CD4-positive, alpha-beta T cell treated with Interleukin-10 for 1 hour (primary cell): Measurements from ENCODE around the gene CACNB2.

Experiments
- DNase-seq: peaks from one replicate; pipeline ENCODE4 v3.0.0-alpha.2; 2020

The CACNB2 gene

GRCh38 chr10:18140149-18140956 is at the start of gene CACNB2:
Gene CACNB2, plus strand, starts transcription at chr10:18140424.
- no peak for DNase-seq

GRCh38 chr10:18094332-18094731 is 45.9 kb upstream of the CACNB2 start:
- DNase-seq = no peak

GRCh38 chr10:18094793-18095192 is 45.4 kb upstream of the CACNB2 start:
- DNase-seq = no peak

DNA sequence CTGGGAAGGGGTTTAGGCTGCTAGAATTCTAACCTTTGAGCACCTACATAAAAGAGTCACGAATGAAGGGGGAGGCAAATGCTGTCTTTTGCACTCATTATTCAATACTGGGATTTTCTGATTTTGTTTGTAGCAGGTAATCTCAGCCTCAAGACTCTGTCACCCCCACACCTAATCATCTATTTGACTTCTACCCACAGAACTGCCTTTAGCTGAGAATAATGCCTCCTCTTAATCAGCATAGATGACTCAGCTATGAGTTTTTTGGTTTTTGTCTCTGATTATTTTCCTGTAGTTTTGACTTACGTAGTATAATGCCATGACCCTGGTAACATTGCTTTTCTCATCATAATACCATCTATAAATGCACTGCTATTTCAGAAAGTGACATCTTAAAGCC is 42.7 kb upstream of the CACNB2 start:
- DNase-seq = no peak

DNA sequence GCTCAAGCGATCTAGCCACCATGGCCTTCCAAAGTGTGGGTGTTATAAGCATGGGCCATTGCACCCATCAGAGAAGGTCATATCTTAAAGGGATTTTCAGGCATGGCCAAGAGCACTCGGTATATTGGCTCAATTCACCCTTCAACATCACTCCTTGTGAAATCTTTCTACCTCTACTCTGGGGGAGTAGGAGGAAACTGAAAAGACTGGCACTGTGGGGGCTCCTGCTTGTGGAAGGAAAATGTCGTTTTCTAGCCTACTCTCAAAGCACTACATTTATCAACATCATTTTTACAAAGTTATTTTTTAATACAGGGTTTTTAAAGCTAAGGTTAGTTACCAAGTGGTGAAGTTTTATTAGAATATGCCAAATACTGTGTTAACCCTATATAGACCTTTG is 42.0 kb upstream of the CACNB2 start:
- no peak for DNase-seq

DNA sequence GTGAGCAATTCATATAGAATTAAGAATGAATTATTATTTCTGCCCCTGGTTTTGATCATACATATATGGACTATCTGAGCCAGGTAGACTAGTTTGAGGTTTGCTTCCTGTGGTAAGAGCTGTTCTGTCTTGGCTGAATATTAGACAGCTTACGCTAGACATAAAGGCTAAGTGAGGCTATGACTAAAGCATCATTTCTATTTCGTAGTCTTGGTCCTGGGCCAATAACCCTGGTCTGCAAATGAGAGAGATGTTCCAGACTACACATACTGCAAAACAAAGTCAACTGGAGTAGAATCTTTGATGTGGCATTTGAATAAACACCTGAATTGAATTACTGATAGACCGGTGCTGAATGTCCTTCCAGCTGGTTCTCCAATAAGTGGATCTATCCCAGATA is 40.8 kb upstream of the CACNB2 start:
- no peak for DNase-seq

DNA sequence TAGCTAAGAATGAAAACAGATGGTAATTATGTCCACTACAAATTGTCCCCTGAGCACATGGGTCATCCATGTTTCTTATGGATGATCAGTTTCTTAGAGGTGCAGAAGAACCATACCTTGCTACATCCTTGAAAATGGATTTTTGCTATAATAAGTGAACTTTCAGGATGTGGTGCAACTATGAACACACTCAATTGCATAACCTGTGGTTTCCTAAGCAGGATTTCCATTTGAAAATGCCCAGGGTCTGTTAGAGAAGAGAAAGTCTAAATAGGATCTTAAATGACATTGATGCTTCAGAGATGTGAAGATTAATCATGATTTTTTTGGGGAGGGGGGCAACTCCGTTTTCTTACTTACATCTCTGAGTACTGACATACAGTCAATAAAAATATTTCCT is 39.6 kb upstream of the CACNB2 start:
- DNase-seq = no peak

- no peak for DNase-seq
Measured at GRCh38 chr10:18102404-18102803, 37.8 kb upstream of the CACNB2 start.

GRCh38 chr10:18104223-18104872 is 35.9 kb upstream of the CACNB2 start:
- peak; percentile 30 for DNase-seq

GRCh38 chr10:18109341-18109870 is 30.8 kb upstream of the CACNB2 start:
- no peak for DNase-seq

GRCh38 chr10:18113881-18114280 is 26.3 kb upstream of the CACNB2 start:
- DNase-seq = no peak

GRCh38 chr10:18117276-18117675 is 22.9 kb upstream of the CACNB2 start:
- no peak for DNase-seq

DNA sequence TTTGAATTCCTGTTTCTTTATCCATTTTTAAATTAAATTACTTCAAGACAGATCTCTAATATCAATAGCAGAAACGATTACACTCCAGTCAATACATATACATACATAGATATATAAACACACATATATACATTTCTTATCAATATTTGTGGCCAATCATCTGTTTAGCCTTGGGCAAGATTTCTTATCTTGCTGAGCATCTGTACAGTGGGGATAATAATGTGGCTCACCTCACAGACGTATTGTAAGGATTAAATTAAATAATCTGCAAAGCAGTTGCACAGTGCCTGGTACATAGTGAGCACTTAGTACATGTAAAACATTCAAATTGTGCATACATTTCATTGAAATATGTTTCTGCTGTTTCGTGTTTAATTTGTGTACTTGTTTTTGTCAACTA is 17.5 kb upstream of the CACNB2 start:
- DNase-seq = no peak

DNA sequence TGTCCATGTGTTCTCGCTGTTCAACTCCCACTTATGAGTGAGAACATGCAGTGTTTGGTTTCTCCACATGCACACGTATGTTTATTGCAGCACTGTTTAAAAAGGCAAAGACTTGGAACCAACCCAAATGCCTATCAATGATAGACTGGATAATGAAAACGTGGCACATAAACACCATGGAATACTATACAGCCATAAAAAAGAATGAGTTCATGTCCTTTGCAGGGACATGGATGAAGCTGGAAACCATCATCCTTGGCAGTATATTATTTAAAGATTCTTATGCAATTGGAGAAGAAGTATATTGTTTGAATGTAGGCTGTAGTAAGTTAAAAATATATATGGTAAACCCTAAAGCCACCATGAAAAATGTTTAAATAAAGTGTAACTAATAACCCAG is 7.2 kb upstream of the CACNB2 start:
- DNase-seq = no peak

DNA sequence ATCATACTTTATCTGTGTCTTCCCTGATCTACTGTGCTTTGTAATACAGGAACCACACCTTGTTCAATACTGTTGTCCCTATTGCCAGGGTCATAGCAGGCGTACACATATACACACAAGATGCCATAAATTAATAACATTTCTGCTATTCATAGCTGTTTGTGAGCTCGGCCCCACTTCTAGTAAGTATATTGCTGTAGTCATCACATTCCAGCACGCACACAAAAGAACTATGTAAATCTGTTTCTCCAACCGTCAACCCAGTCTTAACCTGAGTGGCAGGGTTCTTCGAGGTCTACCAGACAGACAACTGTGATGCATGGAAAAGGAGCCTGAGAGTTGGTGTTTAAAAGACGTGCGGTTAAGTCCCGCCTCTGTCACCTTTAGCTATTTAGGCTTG is 5.7 kb upstream of the CACNB2 start:
- no peak for DNase-seq

GRCh38 chr10:18134921-18135320 is 5.3 kb upstream of the CACNB2 start:
- DNase-seq = no peak

DNA sequence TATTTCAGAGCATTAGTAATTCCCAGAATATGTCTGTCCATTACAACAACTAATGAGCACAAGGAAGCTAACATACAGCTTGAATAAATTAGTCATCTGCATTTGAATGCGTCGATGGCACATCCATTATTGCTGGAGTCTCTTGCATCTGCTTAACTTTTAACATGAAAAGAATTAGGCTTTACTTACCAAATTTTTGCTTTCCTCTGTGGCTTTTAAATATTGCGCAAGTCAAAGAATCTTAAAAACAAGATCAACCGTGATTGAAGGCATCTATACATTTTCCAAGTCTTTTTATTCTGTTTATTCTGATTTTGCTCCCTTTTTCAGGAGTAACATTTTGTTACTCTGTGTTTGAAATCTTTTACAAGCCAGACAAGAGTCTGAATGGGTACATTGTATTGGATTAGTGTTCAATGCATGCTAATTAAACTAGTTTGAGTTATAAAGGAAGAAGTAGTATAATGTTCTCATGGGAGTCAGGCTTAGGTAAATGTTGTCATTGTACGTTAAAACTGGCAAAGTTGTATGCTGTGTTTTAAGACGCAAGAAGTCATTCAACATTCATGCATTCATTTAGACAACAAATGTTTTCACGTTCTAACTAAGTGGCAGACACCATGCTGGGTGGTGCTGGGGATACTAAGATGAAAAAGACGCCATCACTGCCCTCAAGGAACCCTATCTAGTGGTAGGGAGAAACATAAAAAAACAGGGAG is 4.0 kb upstream of the CACNB2 start:
- no peak for DNase-seq

GRCh38 chr10:18137111-18137510 is 3.1 kb upstream of the CACNB2 start:
- DNase-seq = no peak

DNA sequence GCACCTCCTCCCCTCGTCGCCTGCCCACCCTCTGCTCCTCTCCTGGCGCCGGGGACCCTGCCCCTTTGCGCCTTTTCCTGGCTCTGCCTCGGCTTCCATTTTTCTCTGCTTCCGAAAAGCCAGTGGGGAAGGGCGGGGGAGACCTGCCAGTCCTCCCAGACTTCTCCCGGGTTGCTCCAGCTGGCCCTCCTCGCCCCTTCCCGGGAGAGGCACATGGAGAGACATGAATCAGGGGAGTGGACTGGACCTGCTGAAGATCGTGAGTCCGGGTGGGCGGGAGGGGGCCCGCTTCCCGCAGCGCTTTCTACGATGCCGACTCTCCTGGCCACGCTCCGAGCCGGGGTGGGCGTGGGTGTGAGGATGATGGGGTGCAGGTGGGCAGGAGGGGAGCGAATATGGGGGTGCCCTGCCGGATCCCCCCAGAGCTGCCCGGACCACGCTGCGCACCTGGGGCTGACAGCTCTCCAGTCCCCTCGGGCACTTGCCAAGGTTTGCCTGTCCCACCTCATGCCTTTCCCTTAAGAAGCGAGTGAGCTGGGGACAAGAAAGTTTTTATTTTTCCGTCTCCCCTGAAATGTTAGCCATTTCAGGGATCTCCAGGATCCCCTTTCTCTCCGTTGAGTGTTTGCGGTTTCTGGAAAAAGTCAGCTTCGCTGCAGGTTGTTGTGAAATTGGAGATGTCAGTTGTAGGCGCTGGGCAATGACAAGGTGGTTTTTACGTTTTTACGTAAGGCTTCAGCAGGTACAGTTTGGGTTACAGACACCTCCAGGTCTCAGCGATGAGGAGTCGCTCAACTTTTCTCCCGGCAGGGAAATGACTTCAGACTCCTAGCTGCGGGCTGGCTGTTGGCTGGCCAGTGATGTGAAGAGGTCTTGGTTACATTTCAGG is 977 bp downstream of the CACNB2 start:
- DNase-seq = no peak

DNA sequence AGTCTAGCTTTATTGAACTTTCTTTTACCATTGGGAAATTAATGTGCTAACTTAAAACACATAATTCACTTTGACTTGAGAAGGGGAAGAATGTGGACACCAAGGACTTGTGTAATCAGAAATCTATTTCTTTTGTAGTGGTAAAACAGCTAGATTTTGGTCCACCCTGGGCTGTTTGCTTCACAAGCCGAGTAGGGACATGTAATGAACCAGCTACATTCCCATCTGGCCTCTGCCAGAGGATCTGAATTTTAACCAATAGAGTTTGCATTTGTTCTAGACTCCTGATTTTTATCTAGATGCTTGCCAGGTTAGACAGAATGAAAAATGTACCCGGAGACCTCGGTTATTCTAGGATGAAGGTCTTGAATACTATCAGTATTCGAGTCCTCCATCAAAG is 1.9 kb downstream of the CACNB2 start:
- no peak for DNase-seq

GRCh38 chr10:18144396-18144795 is 4.2 kb downstream of the CACNB2 start:
- no peak for DNase-seq

GRCh38 chr10:18144928-18145327 is 4.7 kb downstream of the CACNB2 start:
- DNase-seq = no peak

- DNase-seq = no peak
Measured at GRCh38 chr10:18145652-18146051, 5.4 kb downstream of the CACNB2 start.
